ENCODE results near the gene KAT7.

DNA sequence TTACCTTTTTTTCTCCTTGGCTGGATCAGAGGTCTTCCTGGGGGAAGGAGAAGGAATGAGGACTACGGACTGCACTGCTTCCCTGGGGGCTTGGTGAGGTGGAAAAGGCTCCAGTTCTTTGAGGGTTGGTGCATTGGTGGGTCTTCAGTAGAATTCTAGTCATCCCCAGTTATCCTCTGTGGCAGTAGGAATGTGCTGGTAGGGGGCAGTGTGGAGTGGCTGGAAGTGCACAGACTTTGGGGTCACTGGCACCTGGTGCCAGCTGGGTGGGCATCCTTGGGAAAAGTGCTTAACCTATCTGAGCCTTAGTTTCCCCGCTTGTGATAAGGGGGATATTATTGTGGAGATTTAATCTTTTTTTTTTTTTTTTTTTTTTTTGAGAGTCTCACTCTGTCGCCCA, 53.1 kb downstream of the KAT7 start:
- no peak for TF ChIP-seq EZH2phosphoT487 (IDR thresholded peaks at IDR 0.05; ENCODE audit: insufficient read depth, low read depth)
- no peak for TF ChIP-seq EZH2 (IDR thresholded peaks at IDR 0.05; ENCODE audit: insufficient read depth, poor library complexity, severe bottlenecking)
